Measurements from ENCODE around the gene HOMER3.

Gene HOMER3

GRCh38 chr19:18940769-18941627 is at the start of gene HOMER3:
Gene HOMER3, minus strand, starts transcription at chr19:18941217. Its CDS starts 2,235 bp downstream, at chr19:18938982.
- Histone ChIP-seq H3K27ac (ENCODE audit: low read length) (no peak within 1 kb of the TSS), H3K27me3 (ENCODE audit: control insufficient read depth, insufficient read depth, low read length) (no peaks in the 10 kb centered on the region; the same call in 1 of the 2 replicates), H3K36me3 (ENCODE audit: control insufficient read depth, insufficient read depth, low read length) (0 out of 2 replicates have a peak, but pooled peaks cover 2% of the 10 kb centered on the region), H3K4me1 (ENCODE audit: control insufficient read depth, insufficient read depth, low read length) (peaks cover 5% of the 10 kb centered on the region; the same call in 1 of the 2 replicates), H3K4me3 (ENCODE audit: low read length) (peak within 1 kb of the TSS; percentile 71), H3K9me3 (ENCODE audit: control insufficient read depth, insufficient read depth, low read length) (no peaks in the 10 kb centered on the region)
- no CpG with 5 or more reads among the region's 81 CpGs for WGBS (ENCODE audit: insufficient coverage, insufficient read length)
- DNase-seq (ENCODE audit: low read depth, low spot score) = no peak

GRCh38 chr19:18990128-18990708 is 49.2 kb upstream of the HOMER3 start:
- no peaks in the 10 kb centered on the region for H3K9me3 ChIP-seq (ENCODE audit: control insufficient read depth, insufficient read depth, low read length)
- H3K4me1 ChIP-seq (ENCODE audit: control insufficient read depth, insufficient read depth, low read length) = no peaks in the 10 kb centered on the region; the same call in 1 of the 2 replicates
- WGBS (ENCODE audit: insufficient coverage, insufficient read length) = no CpG with 5 or more reads among the region's 5 CpGs
- no peak for DNase-seq (ENCODE audit: low read depth, low spot score)
- H3K27ac ChIP-seq (ENCODE audit: low read length) = no peak overlapping the region
- H3K36me3 ChIP-seq (ENCODE audit: control insufficient read depth, insufficient read depth, low read length) = peaks cover 27% of the 10 kb centered on the region
- H3K27me3 ChIP-seq (ENCODE audit: control insufficient read depth, insufficient read depth, low read length) = no peaks in the 10 kb centered on the region
- no peak overlapping the region for H3K4me3 ChIP-seq (ENCODE audit: low read length)

- no peaks in the 10 kb centered on the region for H3K27me3 ChIP-seq (ENCODE audit: control insufficient read depth, insufficient read depth, low read length)
- H3K9me3 ChIP-seq (ENCODE audit: control insufficient read depth, insufficient read depth, low read length) = no peaks in the 10 kb centered on the region
- no CpG with 5 or more reads among the region's 10 CpGs for WGBS (ENCODE audit: insufficient coverage, insufficient read length)
- no peaks in the 10 kb centered on the region; the same call in 1 of the 2 replicates for H3K4me1 ChIP-seq (ENCODE audit: control insufficient read depth, insufficient read depth, low read length)
- DNase-seq (ENCODE audit: low read depth, low spot score) = no peak
- peaks cover 20% of the 10 kb centered on the region for H3K36me3 ChIP-seq (ENCODE audit: control insufficient read depth, insufficient read depth, low read length)
- no peak overlapping the region for H3K4me3 ChIP-seq (ENCODE audit: low read length)
- no peak overlapping the region for H3K27ac ChIP-seq (ENCODE audit: low read length)
These were observed 48.3 kb upstream of the HOMER3 start for GRCh38 chr19:18989316-18989715.

- no peaks in the 10 kb centered on the region; the same call in 1 of the 2 replicates for H3K4me1 ChIP-seq (ENCODE audit: control insufficient read depth, insufficient read depth, low read length)
- no peaks in the 10 kb centered on the region for H3K27me3 ChIP-seq (ENCODE audit: control insufficient read depth, insufficient read depth, low read length)
- H3K27ac ChIP-seq (ENCODE audit: low read length) = no peak overlapping the region
- H3K9me3 ChIP-seq (ENCODE audit: control insufficient read depth, insufficient read depth, low read length) = no peaks in the 10 kb centered on the region
- DNase-seq (ENCODE audit: low read depth, low spot score) = no peak
- H3K36me3 ChIP-seq (ENCODE audit: control insufficient read depth, insufficient read depth, low read length) = peaks cover 4% of the 10 kb centered on the region
- no CpG with 5 or more reads among the region's 4 CpGs for WGBS (ENCODE audit: insufficient coverage, insufficient read length)
- no peak overlapping the region for H3K4me3 ChIP-seq (ENCODE audit: low read length)
These were observed 46.4 kb upstream of the HOMER3 start for GRCh38 chr19:18987456-18987855.

GRCh38 chr19:18985257-18985656 is 44.2 kb upstream of the HOMER3 start:
- Histone ChIP-seq H3K4me1 (ENCODE audit: control insufficient read depth, insufficient read depth, low read length) (no peaks in the 10 kb centered on the region; the same call in 1 of the 2 replicates), H3K27me3 (ENCODE audit: control insufficient read depth, insufficient read depth, low read length) (no peaks in the 10 kb centered on the region), H3K27ac (ENCODE audit: low read length) (no peak overlapping the region), H3K36me3 (ENCODE audit: control insufficient read depth, insufficient read depth, low read length) (no peaks in the 10 kb centered on the region), H3K9me3 (ENCODE audit: control insufficient read depth, insufficient read depth, low read length) (no peaks in the 10 kb centered on the region), H3K4me3 (ENCODE audit: low read length) (no peak overlapping the region)
- no peak for DNase-seq (ENCODE audit: low read depth, low spot score)
- no CpG with 5 or more reads among the region's 7 CpGs for WGBS (ENCODE audit: insufficient coverage, insufficient read length)

- H3K27ac ChIP-seq (ENCODE audit: low read length) = no peak overlapping the region
- H3K9me3 ChIP-seq (ENCODE audit: control insufficient read depth, insufficient read depth, low read length) = no peaks in the 10 kb centered on the region
- DNase-seq (ENCODE audit: low read depth, low spot score) = no peak
- no CpG with 5 or more reads among the region's 3 CpGs for WGBS (ENCODE audit: insufficient coverage, insufficient read length)
- no peak overlapping the region for H3K4me3 ChIP-seq (ENCODE audit: low read length)
- no peaks in the 10 kb centered on the region for H3K4me1 ChIP-seq (ENCODE audit: control insufficient read depth, insufficient read depth, low read length)
- H3K36me3 ChIP-seq (ENCODE audit: control insufficient read depth, insufficient read depth, low read length) = no peaks in the 10 kb centered on the region
- H3K27me3 ChIP-seq (ENCODE audit: control insufficient read depth, insufficient read depth, low read length) = no peaks in the 10 kb centered on the region
These were observed 43.2 kb upstream of the HOMER3 start for GRCh38 chr19:18984251-18984650.

GRCh38 chr19:18982669-18983068 is 41.7 kb upstream of the HOMER3 start:
- no peaks in the 10 kb centered on the region for H3K9me3 ChIP-seq (ENCODE audit: control insufficient read depth, insufficient read depth, low read length)
- H3K27ac ChIP-seq (ENCODE audit: low read length) = no peak overlapping the region
- DNase-seq (ENCODE audit: low read depth, low spot score) = no peak
- no peaks in the 10 kb centered on the region for H3K36me3 ChIP-seq (ENCODE audit: control insufficient read depth, insufficient read depth, low read length)
- no CpG with 5 or more reads among the region's 2 CpGs for WGBS (ENCODE audit: insufficient coverage, insufficient read length)
- H3K27me3 ChIP-seq (ENCODE audit: control insufficient read depth, insufficient read depth, low read length) = no peaks in the 10 kb centered on the region
- H3K4me3 ChIP-seq (ENCODE audit: low read length) = no peak overlapping the region
- H3K4me1 ChIP-seq (ENCODE audit: control insufficient read depth, insufficient read depth, low read length) = no peaks in the 10 kb centered on the region

- Histone ChIP-seq H3K27ac (ENCODE audit: low read length) (no peak overlapping the region), H3K27me3 (ENCODE audit: control insufficient read depth, insufficient read depth, low read length) (no peaks in the 10 kb centered on the region), H3K4me1 (ENCODE audit: control insufficient read depth, insufficient read depth, low read length) (no peaks in the 10 kb centered on the region), H3K4me3 (ENCODE audit: low read length) (no peak overlapping the region), H3K9me3 (ENCODE audit: control insufficient read depth, insufficient read depth, low read length) (no peaks in the 10 kb centered on the region), H3K36me3 (ENCODE audit: control insufficient read depth, insufficient read depth, low read length) (no peaks in the 10 kb centered on the region)
- no peak for DNase-seq (ENCODE audit: low read depth, low spot score)
- no CpG with 5 or more reads among the region's 7 CpGs for WGBS (ENCODE audit: insufficient coverage, insufficient read length)
These were observed 39.5 kb upstream of the HOMER3 start for GRCh38 chr19:18980432-18981020.

GRCh38 chr19:18978616-18979015 is 37.6 kb upstream of the HOMER3 start:
- no peaks in the 10 kb centered on the region for H3K36me3 ChIP-seq (ENCODE audit: control insufficient read depth, insufficient read depth, low read length)
- H3K27ac ChIP-seq (ENCODE audit: low read length) = no peak overlapping the region
- no CpG with 5 or more reads among the region's 7 CpGs for WGBS (ENCODE audit: insufficient coverage, insufficient read length)
- no peaks in the 10 kb centered on the region for H3K4me1 ChIP-seq (ENCODE audit: control insufficient read depth, insufficient read depth, low read length)
- no peaks in the 10 kb centered on the region for H3K9me3 ChIP-seq (ENCODE audit: control insufficient read depth, insufficient read depth, low read length)
- no peak for DNase-seq (ENCODE audit: low read depth, low spot score)
- no peaks in the 10 kb centered on the region for H3K27me3 ChIP-seq (ENCODE audit: control insufficient read depth, insufficient read depth, low read length)
- H3K4me3 ChIP-seq (ENCODE audit: low read length) = no peak overlapping the region

GRCh38 chr19:18975869-18976268 is 34.9 kb upstream of the HOMER3 start:
- Histone ChIP-seq H3K36me3 (ENCODE audit: control insufficient read depth, insufficient read depth, low read length) (no peaks in the 10 kb centered on the region), H3K9me3 (ENCODE audit: control insufficient read depth, insufficient read depth, low read length) (no peaks in the 10 kb centered on the region), H3K27ac (ENCODE audit: low read length) (no peak overlapping the region), H3K4me1 (ENCODE audit: control insufficient read depth, insufficient read depth, low read length) (no peaks in the 10 kb centered on the region), H3K4me3 (ENCODE audit: low read length) (no peak overlapping the region), H3K27me3 (ENCODE audit: control insufficient read depth, insufficient read depth, low read length) (no peaks in the 10 kb centered on the region)
- WGBS (ENCODE audit: insufficient coverage, insufficient read length) = no CpG with 5 or more reads among the region's 10 CpGs
- DNase-seq (ENCODE audit: low read depth, low spot score) = no peak

Measured in iPS DF 6.9 (cell line).